Effector CD8-positive, alpha-beta T cell (primary cell): Measurements from ENCODE around the gene ZFX.
"Not testable (repeated sequence)": the region's sequence is repeated elsewhere in the genome, so short reads cannot be mapped to it uniquely, and the experiment has no call there.

Experiments used
- DNase-seq: peaks from one replicate; lab custom pipeline; 2025; lab: John Stamatoyannopoulos, UW

Gene ZFX

DNA sequence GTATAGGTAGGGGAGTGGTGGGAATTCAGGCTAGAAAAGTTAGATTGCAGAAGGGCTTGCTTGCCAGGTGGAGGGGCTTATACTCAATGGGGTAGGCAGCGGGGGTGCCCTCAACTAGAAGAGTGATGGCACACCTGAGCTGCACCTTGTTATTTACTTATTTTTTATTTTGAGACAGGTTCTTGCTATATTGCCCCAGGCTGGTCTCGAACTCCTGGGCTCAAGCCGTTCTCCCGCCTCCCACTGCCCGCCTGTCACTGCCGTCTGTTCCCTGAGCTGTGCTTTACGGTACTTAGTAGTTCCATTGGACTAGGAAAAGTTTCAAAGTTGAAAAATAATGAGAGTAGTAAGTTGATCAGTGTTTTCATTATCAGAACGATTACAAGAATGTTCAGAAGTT, 2.0 kb downstream of the ZFX start:
- DNase-seq, result no peak

- no peak for DNase-seq
Measured at GRCh38 chrX:24153178-24153795, 3.8 kb downstream of the ZFX start.

GRCh38 chrX:24153796-24154189, 4.3 kb downstream of the ZFX start:
- no peak for DNase-seq

GRCh38 chrX:24154490-24155034, 5.0 kb downstream of the ZFX start:
- DNase-seq, result no peak

DNA sequence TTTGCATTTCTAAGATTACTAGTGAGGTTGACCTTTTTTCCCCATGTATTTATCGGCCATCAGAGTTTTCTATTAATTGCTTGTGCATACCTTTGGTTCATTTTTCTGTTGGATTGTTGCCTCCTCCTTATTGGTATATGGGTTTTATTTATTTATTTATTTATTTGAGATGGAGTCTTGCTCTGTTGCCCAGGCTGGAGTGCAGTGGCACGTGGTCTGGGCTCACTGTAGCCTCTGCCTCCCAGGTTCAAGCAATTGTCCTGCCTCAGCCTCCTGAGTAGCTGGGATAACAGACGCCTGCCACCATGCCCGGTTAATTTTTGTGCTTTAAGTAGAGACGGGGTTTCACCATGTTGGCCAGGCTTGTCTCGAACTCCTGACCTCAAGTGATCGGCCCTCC, 6.2 kb downstream of the ZFX start:
- DNase-seq, result not testable (repeated sequence)

GRCh38 chrX:24156177-24156576, 6.6 kb downstream of the ZFX start:
- no peak for DNase-seq

- no peak for DNase-seq
Measured at GRCh38 chrX:24158881-24159280, 9.4 kb downstream of the ZFX start.

GRCh38 chrX:24166078-24166477, 16.5 kb downstream of the ZFX start:
- DNase-seq, result no peak

GRCh38 chrX:24167719-24168472, 18.4 kb downstream of the ZFX start:
- DNase-seq, result no peak

- no peak for DNase-seq
Measured at GRCh38 chrX:24168807-24169206, 19.3 kb downstream of the ZFX start.

- DNase-seq, result no peak
Measured at GRCh38 chrX:24169211-24169610, 19.7 kb downstream of the ZFX start.

DNA sequence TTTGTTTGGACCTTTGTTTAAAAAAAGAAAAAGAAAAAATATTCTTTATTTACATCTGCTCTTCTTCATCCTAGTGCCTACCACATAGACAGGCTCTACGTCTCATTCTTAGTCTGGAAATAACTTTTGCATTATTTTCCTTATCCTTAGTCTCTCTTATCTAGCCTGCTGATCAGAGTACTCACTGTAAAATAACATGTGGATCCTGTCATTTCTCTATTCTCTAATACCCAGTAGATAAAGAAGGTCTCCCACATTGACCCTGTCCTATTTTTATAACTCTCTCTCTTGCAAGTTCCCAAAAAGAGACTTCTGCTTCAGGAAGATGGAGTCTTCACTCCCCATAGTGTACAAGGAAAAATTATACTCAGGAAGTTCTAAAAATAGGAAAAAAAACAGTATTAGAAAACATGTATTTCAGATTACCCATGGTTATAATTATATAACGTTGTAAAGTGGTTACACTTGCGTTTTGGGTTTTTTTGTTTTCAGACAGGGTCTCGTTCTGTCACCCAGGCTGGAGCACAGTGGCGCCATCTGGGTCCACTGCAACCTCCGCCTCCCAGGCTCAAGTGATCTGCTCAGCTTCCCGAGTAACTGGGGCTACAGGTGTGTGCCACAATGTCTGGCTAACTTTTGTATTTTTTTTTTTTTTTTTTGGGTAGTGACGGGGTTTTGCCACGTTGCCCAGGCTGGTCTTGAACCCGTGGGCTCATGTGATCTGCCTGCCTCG, 23.8 kb downstream of the ZFX start:
- no peak for DNase-seq

- DNase-seq, result no peak
Measured at GRCh38 chrX:24175276-24175675, 25.7 kb downstream of the ZFX start.

- DNase-seq, result no peak
Measured at GRCh38 chrX:24178441-24178840, 28.9 kb downstream of the ZFX start.

DNA sequence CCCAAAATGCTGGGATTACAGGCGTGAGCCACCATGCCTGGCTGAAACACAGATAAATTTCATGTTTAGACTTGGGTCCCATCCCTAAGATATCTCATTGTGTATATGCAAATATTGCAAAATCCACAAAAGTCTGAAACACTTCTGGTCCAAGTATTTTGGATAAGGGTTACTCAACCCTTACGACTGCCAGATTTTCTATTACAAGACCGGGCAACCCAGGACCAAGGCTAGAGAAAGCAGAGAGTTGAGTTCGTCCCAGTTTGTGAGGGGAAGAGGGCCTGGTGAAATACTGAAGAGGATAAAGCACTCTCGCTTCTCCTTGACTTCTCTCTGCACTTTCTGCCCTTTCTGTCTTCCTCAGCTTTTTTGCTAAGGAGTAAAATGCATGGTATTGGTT, 34.5 kb downstream of the ZFX start:
- no peak for DNase-seq

- DNase-seq, result no peak
Measured at GRCh38 chrX:24186483-24186882, 37.0 kb downstream of the ZFX start.

- no peak for DNase-seq
Measured at GRCh38 chrX:24186986-24187385, 37.5 kb downstream of the ZFX start.

DNA sequence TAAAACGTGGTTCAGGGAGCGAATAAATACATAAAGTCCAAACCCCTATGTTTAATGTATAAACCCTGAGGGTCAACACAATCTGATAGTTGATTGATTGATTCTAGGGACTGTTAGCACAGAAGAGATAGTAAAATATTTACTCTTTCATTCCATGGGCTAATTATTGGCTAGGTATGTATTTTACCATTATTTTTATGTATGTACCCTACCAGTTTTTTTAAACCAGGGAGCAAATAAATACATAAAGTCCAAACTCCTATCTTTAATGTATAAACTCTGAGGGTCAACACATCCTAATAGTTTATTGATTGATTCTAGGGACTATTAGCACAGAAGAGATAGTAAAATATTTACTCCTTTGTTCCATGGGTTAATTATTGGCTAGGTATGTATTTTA, 40.0 kb downstream of the ZFX start:
- DNase-seq, result no peak

DNA sequence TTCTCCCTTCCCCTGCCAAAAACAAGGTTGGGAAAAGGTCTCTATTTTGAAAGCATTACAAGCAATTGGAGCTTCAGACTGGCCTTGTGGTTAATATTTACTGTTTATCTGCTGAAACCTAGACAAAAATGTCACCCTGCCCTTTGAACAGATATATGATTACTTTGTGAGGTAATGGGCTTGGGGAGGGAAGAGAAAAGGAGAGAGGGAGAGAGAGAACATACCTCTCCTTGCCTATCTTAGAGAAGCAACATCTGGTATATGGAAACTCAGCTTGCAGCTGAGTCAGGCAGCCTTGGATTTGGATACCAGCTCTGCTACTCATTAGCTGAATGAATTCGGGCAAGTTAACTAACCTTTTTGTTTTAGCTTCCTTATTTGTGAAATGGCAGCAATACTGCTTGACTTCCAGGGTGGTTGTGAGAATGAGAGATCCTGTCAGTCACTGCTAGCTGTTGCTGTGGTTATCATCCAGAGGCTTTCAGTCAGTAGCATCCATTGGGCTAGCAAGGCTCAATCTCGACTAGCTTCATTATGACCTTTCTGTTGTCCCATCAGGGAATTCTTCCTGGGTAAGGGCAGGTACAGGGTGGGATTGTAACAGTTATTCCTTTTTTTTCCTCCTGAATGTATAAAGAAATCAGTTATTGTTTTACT, 41.1 kb downstream of the ZFX start:
- no peak for DNase-seq

DNA sequence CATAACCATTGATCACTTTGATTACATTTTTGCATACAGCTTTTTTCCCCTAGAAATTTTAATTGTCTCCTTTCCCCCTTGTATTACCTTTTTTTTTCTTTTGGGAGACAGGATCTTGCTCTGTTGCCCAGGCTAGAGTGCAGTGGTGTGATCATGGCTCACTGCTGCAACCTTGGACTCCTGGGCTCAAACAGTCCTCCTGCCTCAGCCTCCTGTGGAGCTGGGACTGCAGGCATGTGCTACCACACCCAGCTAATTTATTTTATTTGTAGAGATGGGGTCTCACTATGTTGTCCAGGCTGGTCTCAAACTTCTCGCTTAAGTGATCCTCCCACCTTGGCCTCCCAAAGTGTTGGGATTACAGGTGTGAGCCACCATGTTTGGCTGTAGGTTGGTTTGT, 47.0 kb downstream of the ZFX start:
- DNase-seq, result no peak

DNA sequence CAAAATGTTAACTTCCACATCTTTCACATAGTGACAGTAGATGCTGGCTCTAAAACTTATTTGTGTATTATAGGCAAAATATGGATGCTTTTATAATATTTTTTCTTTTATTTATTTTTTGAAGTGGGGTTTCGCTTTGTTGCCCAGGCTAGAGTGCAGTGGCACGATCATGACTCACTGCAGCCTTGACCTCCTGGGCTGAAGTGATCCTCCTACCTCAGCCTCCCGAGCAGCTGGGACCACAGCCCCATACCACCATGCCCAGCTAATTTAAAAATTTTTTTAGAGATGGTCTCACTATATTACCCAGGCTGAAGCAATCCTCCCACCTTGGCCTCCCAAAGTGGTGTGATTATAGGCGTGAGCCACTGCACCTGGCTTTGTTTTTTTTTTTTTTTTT, 48.6 kb downstream of the ZFX start:
- no peak for DNase-seq

GRCh38 chrX:24200133-24200532, 50.6 kb downstream of the ZFX start:
- no peak for DNase-seq
